Left ventricle myocardium inferior (tissue), 1 donor: ENCODE measurements around the gene NDE1. TPM values are rescaled to one million over a fixed set of nuclear protein-coding genes. Genes with fewer than 3 reads are reported as not detected.
A peak's percentile ranks its signal among the peaks of the same experiment; 100 is the strongest.
"Not testable (repeated sequence)": the region's sequence is repeated elsewhere in the genome, so short reads cannot be mapped to it uniquely, and the experiment has no call there.

Experiments used
- DNase-seq: peaks from one replicate; pipeline ENCODE4 v3.0.0-alpha.2; 2020
- H3K27ac ChIP-seq: fragments of 200-600 bp; replicated peaks from 2 replicates; pipeline ENCODE4 v1.8.0; 2021
- H3K27me3 ChIP-seq: fragments of 200-600 bp; 2 replicates; pipeline ENCODE4 v1.8.0; 2021; ENCODE audit warnings: low read depth
- H3K36me3 ChIP-seq: fragments of 200-600 bp; 2 replicates; pipeline ENCODE4 v1.8.0; 2021
- H3K4me1 ChIP-seq: fragments of 200-600 bp; 2 replicates; pipeline ENCODE4 v1.8.0; 2021
- H3K4me3 ChIP-seq: fragments of 200-600 bp; 2 replicates; pipeline ENCODE4 v1.8.0; 2021; ENCODE audit warnings: mild to moderate bottlenecking, moderate library complexity
- H3K9me3 ChIP-seq: fragments of 200-600 bp; replicated peaks from 2 replicates; pipeline ENCODE4 v1.8.0; 2021
- CTCF ChIP-seq: fragments of 200-600 bp; IDR thresholded peaks from 2 replicates; pipeline ENCODE4 v1.8.0; 2021; ENCODE audit warnings: antibody characterized with exemption, mild to moderate bottlenecking, borderline replicate concordance
- intact Hi-C: fragments of 100-400 bp; cut with micrococcal nuclease; formaldehyde crosslinking; loops from one replicate; pipeline ENCODE4 v1.11.0; 2022
- total RNA-seq: library from RNA; stranded (reverse); fragmentation: NEBNext Ultra II Directional; extraction: Animal tissue kit (Norgen Biotek cat#: 25700); gene quantifications from one replicate; pipeline ENCODE4 v1.2.1, GENCODE V29; 2021
- donor health status: DM: no; HTN: yes; CAD: no; lungs with severe emphysema.

Gene NDE1
- total RNA-seq, 1 donor from 2014 or later: 16.3 TPM

GRCh38 chr16:15671530-15672117, 21.6 kb downstream of the NDE1 start:
- Histone ChIP-seq H3K27ac (peak overlapping the region; percentile 96), H3K4me1 (peaks cover 36% of the 10 kb centered on the region), H3K27me3 (no peaks in the 10 kb centered on the region), H3K36me3 (peaks cover 41% of the 10 kb centered on the region), H3K4me3 (no peak overlapping the region), H3K9me3 (no peaks in the 10 kb centered on the region)
- DNase-seq: no peak
- intact Hi-C loops: no loop called here
- TF ChIP-seq CTCF: no peak

DNA sequence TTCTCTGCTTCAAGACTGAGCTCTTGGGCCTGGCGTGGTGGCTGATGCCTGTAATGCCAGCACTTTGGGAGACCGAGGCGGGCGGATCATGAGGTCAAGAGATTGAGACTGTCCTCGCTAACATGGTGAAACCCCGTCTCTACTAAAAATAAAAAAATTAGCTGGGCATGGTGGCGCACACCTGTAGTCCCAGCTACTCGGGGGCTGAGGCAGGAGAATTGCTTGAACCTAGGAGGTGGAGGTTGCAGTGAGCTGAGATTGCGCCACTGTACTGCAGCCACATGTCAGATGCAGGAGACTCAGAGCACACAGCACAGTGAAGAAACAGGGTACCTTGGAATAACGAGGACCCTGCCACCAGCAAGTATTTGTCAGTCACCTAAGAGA, 22.1 kb downstream of the NDE1 start:
- intact Hi-C loops, H3K9me3 ChIP-seq, DNase-seq, H3K27me3 ChIP-seq: not testable (repeated sequence)
- H3K4me3 ChIP-seq: peak overlapping the region; percentile 50
- peak overlapping the region; percentile 96 for H3K27ac ChIP-seq
- H3K36me3 ChIP-seq: peaks cover 36% of the 10 kb centered on the region
- peaks cover 36% of the 10 kb centered on the region for H3K4me1 ChIP-seq

GRCh38 chr16:15672514-15673167, 22.6 kb downstream of the NDE1 start:
- Histone ChIP-seq H3K9me3 (no peaks in the 10 kb centered on the region), H3K4me3 (peak overlapping the region; percentile 50), H3K36me3 (peaks cover 36% of the 10 kb centered on the region), H3K27ac (peak overlapping the region; percentile 96), H3K27me3 (no peaks in the 10 kb centered on the region), H3K4me1 (peaks cover 36% of the 10 kb centered on the region)
- TF ChIP-seq CTCF: no peak
- peak; percentile 91 for DNase-seq
- intact Hi-C loops: no loop called here

GRCh38 chr16:15674571-15674970, 24.5 kb downstream of the NDE1 start:
- DNase-seq: no peak
- no peak for TF ChIP-seq CTCF
- Histone ChIP-seq H3K36me3 (peaks cover 36% of the 10 kb centered on the region), H3K4me3 (no peak overlapping the region), H3K27me3 (no peaks in the 10 kb centered on the region), H3K4me1 (peaks cover 36% of the 10 kb centered on the region), H3K27ac (peak overlapping the region; percentile 96), H3K9me3 (no peaks in the 10 kb centered on the region)
- intact Hi-C loops: no loop called here

DNA sequence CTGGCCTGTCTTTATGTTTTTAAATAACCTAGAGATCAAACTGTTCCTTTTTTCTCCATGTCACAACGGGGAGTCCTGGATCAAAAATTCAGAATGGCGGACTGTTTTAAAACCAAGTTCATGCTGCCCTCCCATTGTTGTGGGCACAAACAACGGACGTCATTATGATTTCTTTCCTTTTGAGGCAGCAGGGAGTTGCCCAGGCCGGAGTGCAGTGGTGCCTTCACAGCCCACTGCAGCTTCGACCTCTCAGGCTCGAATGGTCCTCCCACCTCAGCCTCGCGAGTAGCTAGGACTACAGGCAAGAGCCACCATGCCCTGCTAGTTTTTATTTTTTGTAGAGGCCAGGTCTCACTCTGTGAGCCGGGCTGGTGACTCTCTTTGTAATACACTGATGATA, 26.5 kb downstream of the NDE1 start:
- Histone ChIP-seq H3K9me3 (no peaks in the 10 kb centered on the region), H3K27me3 (no peaks in the 10 kb centered on the region), H3K36me3 (peaks cover 39% of the 10 kb centered on the region), H3K4me3 (no peak overlapping the region), H3K4me1 (peaks cover 31% of the 10 kb centered on the region), H3K27ac (peak overlapping the region; percentile 18)
- no peak for TF ChIP-seq CTCF
- no peak for DNase-seq
- intact Hi-C loops: no loop called here

- peaks cover 43% of the 10 kb centered on the region for H3K36me3 ChIP-seq
These were observed 27.4 kb downstream of the NDE1 start for GRCh38 chr16:15677447-15677846.

More at GRCh38 chr16:15677447-15677846, 27.4 kb downstream of the NDE1 start:
- no peak for DNase-seq
- H3K4me3 ChIP-seq: no peak overlapping the region
- H3K27me3 ChIP-seq: no peaks in the 10 kb centered on the region
- intact Hi-C loops: no loop called here
- H3K4me1 ChIP-seq: peaks cover 22% of the 10 kb centered on the region
- no peak overlapping the region for H3K27ac ChIP-seq
- no peaks in the 10 kb centered on the region for H3K9me3 ChIP-seq
- TF ChIP-seq CTCF: no peak
